K562 (cell line): ENCODE results near the gene FCHO1. TPM values are rescaled to one million over a fixed set of nuclear protein-coding genes. Genes with fewer than 3 reads are reported as not detected.

Experiments
- CHD2 ChIP-seq: IDR thresholded peaks from 2 replicates; pipeline ENCODE4 v1.6.1; 2011; ENCODE audit warnings: low read depth, low read length
- MAZ ChIP-seq, 2 experiments: fragments of 450-650 bp in 1 of 2; sonication (generic) in 1 of 2; formaldehyde crosslinking; IDR thresholded peaks in 1 of 2; conservative IDR thresholded peaks in 1 of 2; 2 replicates each; pipeline versions ENCODE4 v1.4.0 to v1.5.0; 2020; ENCODE audit warnings: mild to moderate bottlenecking in 1 of 2, missing genetic modification reagents in 1 of 2
- MCM3 ChIP-seq: fragments of 450-650 bp; IDR thresholded peaks from 2 replicates; pipeline ENCODE4 v1.6.1; 2016
- PHF21A ChIP-seq: fragments of 450-650 bp; IDR thresholded peaks from 2 replicates; pipeline ENCODE4 v1.6.1; 2017; ENCODE audit warnings: low read depth, borderline replicate concordance
- PTRF ChIP-seq: fragments of 450-650 bp; IDR thresholded peaks from 2 replicates; pipeline ENCODE4 v1.6.1; 2016; ENCODE audit warnings: mild to moderate bottlenecking, missing genetic modification characterization, missing compliant biosample characterization
- SREBF1 ChIP-seq: fragments of 150-350 bp; IDR thresholded peaks from 2 replicates; pipeline ENCODE4 v1.6.1; 2014; ENCODE audit warnings: antibody characterized with exemption, low read depth, low read length, borderline replicate concordance
- STAG1 ChIP-seq: sonication (generic); formaldehyde crosslinking; IDR thresholded peaks from 2 replicates; pipeline ENCODE4 v1.5.0; 2020; ENCODE audit warnings: missing genetic modification reagents, borderline replicate concordance
- ZNF197 ChIP-seq: fragments of 200-800 bp; sonication (Bioruptor generic); IDR thresholded peaks from 2 replicates; pipeline ENCODE4 v1.6.1; 2016; ENCODE audit warnings: low read depth, missing genetic modification characterization, missing compliant biosample characterization
- ZNF212 ChIP-seq: fragments of 450-650 bp; formaldehyde crosslinking; IDR thresholded peaks from 2 replicates; pipeline ENCODE4 v1.4.0; 2020; ENCODE audit warnings: mild to moderate bottlenecking
- ZNF3 ChIP-seq: fragments of 250-450 bp; sonication (Bioruptor Pico); IDR thresholded peaks from 2 replicates; pipeline ENCODE4 v1.5.0; 2021; ENCODE audit warnings: mild to moderate bottlenecking, moderate library complexity
- ZNF764 ChIP-seq: fragments of 250-450 bp; sonication (Bioruptor Pico); IDR thresholded peaks from 2 replicates; pipeline ENCODE4 v1.4.0; 2020; ENCODE audit warnings: low read depth, mild to moderate bottlenecking, moderate library complexity
- polyA plus RNA-seq, 8 experiments: library from polyadenylated mRNA; depleted of rRNA in 4 of 8; stranded (reverse) in 5 of 8; unstranded in 3 of 8; fragments of >200 nt; fragmentation: Nextera tagmentation in 2 of 8; fragmentation: Illumina TruSeq in 1 of 8; extraction: Ambion mirVana in 2 of 8; extraction: Trizol in 1 of 8; gene quantifications; 2 replicates each; pipeline versions ENCODE4 v1.2.1 to v1.2.3, GENCODE V29; 2011 to 2014; ENCODE audit warnings: inconsistent platforms in 1 of 8, missing spikeins in 1 of 8
- total RNA-seq, 7 experiments: library from RNA; depleted of rRNA in 6 of 7; stranded (reverse); fragments of >200 nt in 6 of 7; fragmentation: Illumina TruSeq in 2 of 7; extraction: Trizol in 2 of 7; gene quantifications; 2 replicates each; pipeline versions ENCODE4 v1.2.1 to v1.2.3, GENCODE V29; 2011 to 2021; ENCODE audit warnings: low replicate concordance in 1 of 7
- TF ChIP-seq, protein P1 (sequence below): fragments of 450-650 bp; IDR thresholded peaks from 2 replicates; pipeline ENCODE4 v1.6.1; 2017; ENCODE audit warnings: antibody characterized with exemption, mild to moderate bottlenecking
- TF ChIP-seq, protein P2 (sequence below): fragments of 450-650 bp; IDR thresholded peaks from 2 replicates; pipeline ENCODE4 v1.6.1; 2016; ENCODE audit warnings: low read depth, mild to moderate bottlenecking, moderate library complexity
- TF ChIP-seq, protein P3 (sequence below): fragments of 450-650 bp; conservative IDR thresholded peaks from 2 replicates; pipeline ENCODE4 v1.6.1; 2016; ENCODE audit warnings: missing genetic modification characterization, low read depth, mild to moderate bottlenecking, missing compliant biosample characterization, moderate library complexity
- TF ChIP-seq, protein P4 (sequence below): fragments of 200-800 bp; sonication (Bioruptor generic); IDR thresholded peaks from 2 replicates; pipeline ENCODE4 v1.6.1; 2016; ENCODE audit warnings: missing genetic modification characterization, missing compliant biosample characterization

Gene FCHO1
- total and polyA plus RNA-seq, 9 of the 15 experiments (the other 6 are each of a cell fraction or from before 2014, with no cell fraction given), result 0.21 to 58.9 (median 18.3) TPM

DNA sequence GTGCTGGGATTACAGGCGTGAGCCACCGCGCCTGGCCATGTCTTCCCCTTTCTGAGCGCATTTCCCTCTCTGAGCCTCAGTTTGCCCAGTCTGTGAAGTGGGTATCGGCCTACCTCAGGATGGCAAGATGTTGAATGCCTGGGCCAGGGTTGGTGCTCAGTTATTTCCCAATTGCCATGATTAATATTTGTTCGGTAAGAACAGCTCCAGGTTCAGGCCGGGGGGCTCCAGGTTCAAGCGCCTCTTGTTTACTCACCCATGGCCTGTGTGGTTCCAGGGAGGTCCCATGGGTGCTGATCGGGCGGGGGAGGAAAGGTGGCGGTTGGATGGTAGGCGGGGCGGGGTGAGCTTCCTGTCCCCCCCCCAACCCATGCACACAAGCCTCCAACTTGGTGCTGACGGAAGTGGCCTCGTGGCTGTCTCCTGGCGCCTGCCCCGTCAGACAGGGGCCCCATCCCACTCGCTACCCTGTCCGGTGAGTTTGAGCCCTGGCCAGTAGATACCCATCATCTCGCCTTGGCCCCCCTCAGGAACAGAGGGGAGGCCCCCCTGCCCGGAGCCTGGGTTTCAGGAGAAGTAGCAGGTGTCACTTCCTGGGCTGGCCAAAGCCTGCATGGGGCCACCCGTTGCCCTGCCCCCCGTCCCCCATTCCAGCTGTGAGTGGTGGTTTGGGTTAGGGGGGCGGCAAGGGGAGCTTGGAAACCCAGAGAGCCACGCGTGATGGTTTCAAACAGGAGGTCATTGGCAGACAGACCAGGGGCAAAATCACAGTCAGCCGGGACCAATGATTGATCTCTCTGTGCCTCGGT is at the start of gene FCHO1 (continued):
- TF ChIP-seq ZNF212 (CRISPR knock-in tag), result no peak
- TF ChIP-seq STAG1 (CRISPR knock-in tag), result no peak
- TF ChIP-seq CHD2, result no peak
- TF ChIP-seq MAZ (CRISPR knock-in tag; conservative IDR thresholded peaks at IDR 0.05 in 1 of 2, IDR thresholded peaks at IDR 0.05 in 1 of 2), result peak; percentile 61 to 86
- TF ChIP-seq ZNF3 (CRISPR knock-in tag), result 0 out of 2 replicates have a peak, but pooled peaks have one; percentile 33
- no peak for TF ChIP-seq SREBF1
- TF ChIP-seq, protein P1, sequence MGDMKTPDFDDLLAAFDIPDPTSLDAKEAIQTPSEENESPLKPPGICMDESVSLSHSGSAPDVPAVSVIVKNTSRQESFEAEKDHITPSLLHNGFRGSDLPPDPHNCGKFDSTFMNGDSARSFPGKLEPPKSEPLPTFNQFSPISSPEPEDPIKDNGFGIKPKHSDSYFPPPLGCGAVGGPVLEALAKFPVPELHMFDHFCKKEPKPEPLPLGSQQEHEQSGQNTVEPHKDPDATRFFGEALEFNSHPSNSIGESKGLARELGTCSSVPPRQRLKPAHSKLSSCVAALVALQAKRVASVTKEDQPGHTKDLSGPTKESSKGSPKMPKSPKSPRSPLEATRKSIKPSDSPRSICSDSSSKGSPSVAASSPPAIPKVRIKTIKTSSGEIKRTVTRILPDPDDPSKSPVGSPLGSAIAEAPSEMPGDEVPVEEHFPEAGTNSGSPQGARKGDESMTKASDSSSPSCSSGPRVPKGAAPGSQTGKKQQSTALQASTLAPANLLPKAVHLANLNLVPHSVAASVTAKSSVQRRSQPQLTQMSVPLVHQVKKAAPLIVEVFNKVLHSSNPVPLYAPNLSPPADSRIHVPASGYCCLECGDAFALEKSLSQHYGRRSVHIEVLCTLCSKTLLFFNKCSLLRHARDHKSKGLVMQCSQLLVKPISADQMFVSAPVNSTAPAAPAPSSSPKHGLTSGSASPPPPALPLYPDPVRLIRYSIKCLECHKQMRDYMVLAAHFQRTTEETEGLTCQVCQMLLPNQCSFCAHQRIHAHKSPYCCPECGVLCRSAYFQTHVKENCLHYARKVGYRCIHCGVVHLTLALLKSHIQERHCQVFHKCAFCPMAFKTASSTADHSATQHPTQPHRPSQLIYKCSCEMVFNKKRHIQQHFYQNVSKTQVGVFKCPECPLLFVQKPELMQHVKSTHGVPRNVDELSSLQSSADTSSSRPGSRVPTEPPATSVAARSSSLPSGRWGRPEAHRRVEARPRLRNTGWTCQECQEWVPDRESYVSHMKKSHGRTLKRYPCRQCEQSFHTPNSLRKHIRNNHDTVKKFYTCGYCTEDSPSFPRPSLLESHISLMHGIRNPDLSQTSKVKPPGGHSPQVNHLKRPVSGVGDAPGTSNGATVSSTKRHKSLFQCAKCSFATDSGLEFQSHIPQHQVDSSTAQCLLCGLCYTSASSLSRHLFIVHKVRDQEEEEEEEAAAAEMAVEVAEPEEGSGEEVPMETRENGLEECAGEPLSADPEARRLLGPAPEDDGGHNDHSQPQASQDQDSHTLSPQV, result peak; percentile 90
- TF ChIP-seq ZNF764 (CRISPR knock-in tag), result no peak
- no peak for TF ChIP-seq PTRF (tag)
- peak; percentile 44; the same call in 1 of the 2 replicates for TF ChIP-seq PHF21A
- TF ChIP-seq, protein P2, sequence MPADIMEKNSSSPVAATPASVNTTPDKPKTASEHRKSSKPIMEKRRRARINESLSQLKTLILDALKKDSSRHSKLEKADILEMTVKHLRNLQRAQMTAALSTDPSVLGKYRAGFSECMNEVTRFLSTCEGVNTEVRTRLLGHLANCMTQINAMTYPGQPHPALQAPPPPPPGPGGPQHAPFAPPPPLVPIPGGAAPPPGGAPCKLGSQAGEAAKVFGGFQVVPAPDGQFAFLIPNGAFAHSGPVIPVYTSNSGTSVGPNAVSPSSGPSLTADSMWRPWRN, result peak; percentile 39; the same call in 1 of the 2 replicates
- TF ChIP-seq ZNF197 (CRISPR knock-in tag), result no peak
- no peak for TF ChIP-seq MCM3
- TF ChIP-seq, protein P3, sequence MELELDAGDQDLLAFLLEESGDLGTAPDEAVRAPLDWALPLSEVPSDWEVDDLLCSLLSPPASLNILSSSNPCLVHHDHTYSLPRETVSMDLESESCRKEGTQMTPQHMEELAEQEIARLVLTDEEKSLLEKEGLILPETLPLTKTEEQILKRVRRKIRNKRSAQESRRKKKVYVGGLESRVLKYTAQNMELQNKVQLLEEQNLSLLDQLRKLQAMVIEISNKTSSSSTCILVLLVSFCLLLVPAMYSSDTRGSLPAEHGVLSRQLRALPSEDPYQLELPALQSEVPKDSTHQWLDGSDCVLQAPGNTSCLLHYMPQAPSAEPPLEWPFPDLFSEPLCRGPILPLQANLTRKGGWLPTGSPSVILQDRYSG, result peak; percentile 69
- TF ChIP-seq, protein P4, sequence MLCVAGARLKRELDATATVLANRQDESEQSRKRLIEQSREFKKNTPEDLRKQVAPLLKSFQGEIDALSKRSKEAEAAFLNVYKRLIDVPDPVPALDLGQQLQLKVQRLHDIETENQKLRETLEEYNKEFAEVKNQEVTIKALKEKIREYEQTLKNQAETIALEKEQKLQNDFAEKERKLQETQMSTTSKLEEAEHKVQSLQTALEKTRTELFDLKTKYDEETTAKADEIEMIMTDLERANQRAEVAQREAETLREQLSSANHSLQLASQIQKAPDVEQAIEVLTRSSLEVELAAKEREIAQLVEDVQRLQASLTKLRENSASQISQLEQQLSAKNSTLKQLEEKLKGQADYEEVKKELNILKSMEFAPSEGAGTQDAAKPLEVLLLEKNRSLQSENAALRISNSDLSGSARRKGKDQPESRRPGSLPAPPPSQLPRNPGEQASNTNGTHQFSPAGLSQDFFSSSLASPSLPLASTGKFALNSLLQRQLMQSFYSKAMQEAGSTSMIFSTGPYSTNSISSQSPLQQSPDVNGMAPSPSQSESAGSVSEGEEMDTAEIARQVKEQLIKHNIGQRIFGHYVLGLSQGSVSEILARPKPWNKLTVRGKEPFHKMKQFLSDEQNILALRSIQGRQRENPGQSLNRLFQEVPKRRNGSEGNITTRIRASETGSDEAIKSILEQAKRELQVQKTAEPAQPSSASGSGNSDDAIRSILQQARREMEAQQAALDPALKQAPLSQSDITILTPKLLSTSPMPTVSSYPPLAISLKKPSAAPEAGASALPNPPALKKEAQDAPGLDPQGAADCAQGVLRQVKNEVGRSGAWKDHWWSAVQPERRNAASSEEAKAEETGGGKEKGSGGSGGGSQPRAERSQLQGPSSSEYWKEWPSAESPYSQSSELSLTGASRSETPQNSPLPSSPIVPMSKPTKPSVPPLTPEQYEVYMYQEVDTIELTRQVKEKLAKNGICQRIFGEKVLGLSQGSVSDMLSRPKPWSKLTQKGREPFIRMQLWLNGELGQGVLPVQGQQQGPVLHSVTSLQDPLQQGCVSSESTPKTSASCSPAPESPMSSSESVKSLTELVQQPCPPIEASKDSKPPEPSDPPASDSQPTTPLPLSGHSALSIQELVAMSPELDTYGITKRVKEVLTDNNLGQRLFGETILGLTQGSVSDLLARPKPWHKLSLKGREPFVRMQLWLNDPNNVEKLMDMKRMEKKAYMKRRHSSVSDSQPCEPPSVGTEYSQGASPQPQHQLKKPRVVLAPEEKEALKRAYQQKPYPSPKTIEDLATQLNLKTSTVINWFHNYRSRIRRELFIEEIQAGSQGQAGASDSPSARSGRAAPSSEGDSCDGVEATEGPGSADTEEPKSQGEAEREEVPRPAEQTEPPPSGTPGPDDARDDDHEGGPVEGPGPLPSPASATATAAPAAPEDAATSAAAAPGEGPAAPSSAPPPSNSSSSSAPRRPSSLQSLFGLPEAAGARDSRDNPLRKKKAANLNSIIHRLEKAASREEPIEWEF (CRISPR knock-in tag), result no peak; the same call in 1 of the 2 replicates
